Measurements from ENCODE around the gene LSMEM2.
"Not testable (repeated sequence)": the region's sequence is repeated elsewhere in the genome, so short reads cannot be mapped to it uniquely, and the experiment has no call there.

Gene LSMEM2

GRCh38 chr3:50300681-50301254, 21.9 kb downstream of the LSMEM2 start:
- DNase-seq = no peak

GRCh38 chr3:50302095-50303012, 23.5 kb downstream of the LSMEM2 start:
- no peak for DNase-seq

DNA sequence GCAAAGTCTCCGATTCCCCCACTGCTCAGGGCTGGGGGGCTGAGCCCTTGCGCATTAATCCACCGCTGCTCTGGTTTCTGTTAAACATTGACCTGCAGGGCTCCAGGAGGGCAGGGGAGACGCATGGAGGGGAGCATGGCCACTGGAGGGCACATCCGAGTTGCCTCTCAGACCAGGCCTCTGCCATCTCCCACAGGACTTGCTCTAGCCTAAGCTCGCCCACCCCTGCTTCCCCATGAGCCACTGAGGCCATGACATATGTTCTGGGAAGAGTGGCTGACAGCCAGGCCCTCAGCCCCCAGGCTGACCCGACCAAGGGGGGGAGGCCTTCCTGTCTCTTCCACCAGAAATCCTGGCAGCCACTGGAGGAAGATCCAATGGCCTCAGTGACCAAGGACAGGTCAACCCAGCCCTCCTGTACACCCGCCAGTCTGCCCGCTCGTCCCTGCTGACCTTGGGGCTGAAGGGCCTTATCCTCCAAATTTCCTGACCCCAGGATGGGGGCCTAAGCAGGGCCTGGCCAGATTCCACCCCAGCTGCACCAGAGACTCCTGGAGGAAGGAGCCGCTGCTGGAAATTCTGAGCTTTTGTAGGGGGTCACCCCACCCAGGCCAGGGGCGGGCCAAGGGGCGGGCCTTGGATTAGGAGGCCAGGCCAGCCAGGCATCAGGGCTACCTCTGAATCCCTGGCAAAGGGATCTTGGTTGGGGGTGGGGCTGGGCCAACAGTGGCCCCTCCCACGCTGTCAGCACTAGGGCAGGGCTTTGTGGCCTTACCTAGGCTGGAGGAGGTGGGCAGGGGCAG, 24.3 kb downstream of the LSMEM2 start, which contains the start of gene HYAL1:
TSS of gene HYAL1 (minus strand) at position 562 of the 803 bp plus-strand sequence. CDS start 618 bp downstream, outside the sequence.
- DNase-seq = no peak

DNA sequence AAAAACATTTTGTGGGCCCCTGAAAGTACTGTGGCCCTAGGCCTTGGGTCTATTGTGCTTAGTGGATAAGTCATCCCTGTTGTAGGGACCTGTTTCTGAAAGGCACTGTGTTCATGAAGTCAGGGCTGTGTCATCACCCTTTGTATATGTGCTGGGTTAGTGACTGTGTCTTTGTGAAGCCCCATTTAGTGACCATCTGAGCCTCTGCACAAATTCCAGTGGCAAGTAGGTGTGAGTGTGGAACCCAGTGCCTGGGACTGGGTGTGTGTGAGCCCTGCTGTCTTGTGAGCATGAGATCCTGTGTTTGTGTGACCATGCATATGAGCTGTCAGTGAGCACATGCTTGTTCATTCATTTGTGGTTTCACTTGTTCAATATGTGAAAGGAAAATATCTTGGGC, 25.7 kb downstream of the LSMEM2 start:
- no peak for DNase-seq

- not testable (repeated sequence) for DNase-seq
These were observed 33.2 kb downstream of the LSMEM2 start for GRCh38 chr3:50312041-50312440.

DNA sequence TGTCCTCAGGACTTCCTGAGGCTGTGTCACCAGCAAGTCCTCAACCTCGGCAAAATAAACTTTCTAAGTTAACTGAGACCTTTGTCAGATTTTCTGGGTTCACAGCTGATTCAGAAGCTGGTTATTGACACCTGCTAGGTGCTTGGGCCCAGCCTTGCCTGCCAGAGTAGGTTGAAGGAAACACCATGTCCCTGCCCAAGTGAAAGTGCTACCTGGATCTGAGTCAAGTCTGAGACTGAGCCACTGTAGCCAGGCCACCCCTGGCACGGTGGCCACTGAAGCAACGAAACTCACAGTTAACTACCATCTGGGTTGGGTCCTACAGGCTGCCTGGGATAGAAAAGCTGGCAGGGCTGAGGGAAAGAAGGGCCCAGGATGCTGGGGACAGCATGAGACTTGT, 35.5 kb downstream of the LSMEM2 start:
- DNase-seq = no peak

- DNase-seq = no peak
These were observed 35.9 kb downstream of the LSMEM2 start for GRCh38 chr3:50314816-50315215.

DNA sequence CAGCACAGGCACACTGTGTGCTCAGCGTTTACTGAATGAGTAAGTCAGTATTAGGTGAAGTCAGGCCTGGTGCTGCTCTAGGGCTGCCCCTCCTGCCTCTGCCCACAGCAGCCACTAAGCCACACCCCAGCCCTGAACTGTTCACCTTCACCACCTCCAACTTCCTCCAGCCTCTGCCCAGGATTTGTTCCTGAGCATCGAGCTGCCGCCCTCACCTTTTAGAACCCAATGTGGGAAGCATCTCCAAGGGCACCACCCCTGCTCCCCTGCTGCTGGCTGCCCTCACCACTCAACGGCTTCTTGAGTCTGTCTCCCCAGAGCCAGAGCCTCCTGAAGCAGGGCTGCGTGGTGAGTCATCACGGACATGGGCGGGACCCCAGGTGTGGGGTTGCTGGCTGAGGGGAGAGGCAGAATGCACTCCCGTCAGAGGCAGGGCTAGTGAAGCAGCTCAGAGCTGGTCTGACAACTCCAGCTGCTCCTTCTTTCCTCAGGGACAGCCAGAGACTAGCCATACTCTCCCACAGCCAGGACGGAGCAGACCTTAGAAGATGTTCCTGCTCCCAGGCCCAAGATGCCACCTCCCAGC, 37.9 kb downstream of the LSMEM2 start:
- peak; percentile 82 for DNase-seq

DNA sequence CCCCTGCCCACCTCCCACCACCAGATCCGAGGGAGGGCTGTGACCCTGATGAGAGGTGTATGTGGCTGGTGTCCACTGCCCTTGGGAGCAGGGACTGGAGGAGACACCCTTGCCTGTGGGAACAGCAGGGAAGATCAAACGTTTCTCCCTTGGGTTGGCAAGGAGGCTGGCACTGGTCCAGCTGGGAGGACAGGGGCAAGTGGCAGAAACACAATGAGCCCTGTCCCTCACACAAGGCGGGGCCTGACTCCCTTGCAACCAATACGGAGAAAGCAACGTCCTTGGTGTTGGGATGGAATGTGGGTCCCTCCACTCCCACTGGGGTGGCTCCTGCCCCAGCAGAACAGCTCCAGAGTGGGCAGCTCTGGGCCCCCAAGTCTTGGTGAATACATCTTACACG, 38.4 kb downstream of the LSMEM2 start:
- no peak for DNase-seq

DNA sequence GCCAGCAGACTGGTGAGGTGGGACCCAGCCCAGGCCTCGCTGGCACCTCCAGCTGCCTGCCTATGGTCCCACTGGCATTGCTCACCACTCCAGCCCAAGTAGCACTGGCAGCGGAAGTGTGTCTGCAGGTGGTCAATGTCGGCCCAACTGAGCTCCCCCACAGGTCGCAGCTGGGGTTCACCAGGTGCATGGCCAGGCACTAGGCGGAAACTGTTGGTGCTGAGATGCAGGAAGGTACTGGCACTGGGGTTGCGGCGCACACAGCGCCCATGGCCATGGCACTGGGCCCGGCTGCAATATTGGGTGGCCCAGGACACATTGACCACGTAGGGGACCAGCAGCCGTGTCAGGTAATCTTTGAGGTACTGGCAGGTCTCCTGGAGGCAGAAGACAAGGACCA, 39.3 kb downstream of the LSMEM2 start:
- no peak for DNase-seq

DNA sequence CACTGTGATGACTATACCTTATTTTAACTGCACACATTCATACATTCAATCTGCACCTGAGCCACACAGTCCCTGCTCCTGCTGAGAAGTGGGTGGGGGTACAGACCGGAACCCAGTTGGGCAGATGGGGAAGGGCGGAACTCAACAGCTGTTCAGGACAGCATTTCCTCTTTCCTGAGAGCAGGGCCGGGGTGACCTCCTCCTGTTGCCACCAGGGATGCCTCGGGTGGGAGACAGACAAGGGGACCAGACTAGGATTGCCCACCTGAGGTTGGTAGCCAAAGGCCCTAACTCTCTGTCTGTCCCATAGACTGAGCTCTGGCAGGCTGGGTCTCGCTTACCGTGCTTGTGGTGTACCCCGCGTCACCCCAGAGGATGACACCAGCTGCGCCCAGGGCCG, 39.7 kb downstream of the LSMEM2 start:
- no peak for DNase-seq

GRCh38 chr3:50319181-50319893, 40.5 kb downstream of the LSMEM2 start:
- no peak for DNase-seq

DNA sequence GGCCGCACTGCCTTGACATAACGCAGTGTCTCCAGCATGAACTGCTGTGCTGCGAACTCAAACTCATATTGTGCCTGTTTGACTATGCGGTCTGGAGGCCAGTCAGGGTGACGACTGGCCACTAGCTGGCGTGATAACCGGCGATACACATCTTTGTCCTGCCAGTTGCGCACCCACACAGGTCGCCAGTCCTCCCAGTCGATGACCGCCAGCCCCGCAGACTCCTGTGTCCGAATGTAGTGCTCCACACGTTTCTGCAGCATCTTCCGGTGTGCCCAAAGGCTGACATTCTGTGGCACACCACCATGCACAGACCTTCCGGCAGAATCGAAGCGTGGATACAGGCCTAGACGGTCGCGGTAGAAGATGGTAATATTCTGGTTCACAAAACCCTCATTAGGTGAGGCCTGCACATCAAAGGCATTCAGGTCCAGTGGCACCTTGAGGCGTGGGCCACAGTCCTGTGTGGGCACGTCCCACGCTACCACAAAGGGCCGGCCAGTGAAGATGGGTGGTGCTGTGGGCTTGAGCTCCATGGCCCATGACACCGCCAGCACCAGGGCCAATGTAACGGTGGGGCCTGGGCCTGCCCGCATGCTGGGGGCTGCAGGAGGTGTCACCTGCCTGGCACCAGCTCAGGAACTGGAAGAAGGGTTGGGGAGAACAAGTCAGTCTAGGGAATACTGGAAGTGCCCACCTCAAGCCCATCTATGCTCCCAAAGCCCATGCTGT, 41.2 kb downstream of the LSMEM2 start:
- no peak for DNase-seq

DNA sequence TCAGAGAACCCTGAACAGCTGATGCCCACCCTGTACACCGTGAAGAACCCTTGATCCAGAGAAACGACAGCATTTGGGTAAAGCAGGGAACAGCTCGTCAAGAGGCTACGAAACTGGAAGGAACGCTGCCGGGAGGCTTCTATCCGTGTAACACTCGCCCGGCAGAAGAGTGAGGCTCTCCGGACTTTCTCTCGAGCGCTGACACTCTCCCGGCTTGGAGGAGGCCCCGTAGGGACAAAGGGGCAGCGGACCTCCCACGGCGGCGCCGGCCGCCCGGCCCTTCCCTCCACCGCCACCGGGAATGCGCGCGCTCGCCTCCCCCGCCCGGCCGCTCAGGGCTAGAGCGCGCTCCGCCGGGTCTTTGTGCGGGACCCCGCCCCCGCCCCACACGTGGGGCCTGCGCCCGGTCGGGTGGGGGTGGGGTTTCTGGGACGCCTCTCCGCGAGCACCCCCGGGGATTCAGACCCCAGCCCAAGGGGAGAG, 42.0 kb downstream of the LSMEM2 start:
- no peak for DNase-seq

DNA sequence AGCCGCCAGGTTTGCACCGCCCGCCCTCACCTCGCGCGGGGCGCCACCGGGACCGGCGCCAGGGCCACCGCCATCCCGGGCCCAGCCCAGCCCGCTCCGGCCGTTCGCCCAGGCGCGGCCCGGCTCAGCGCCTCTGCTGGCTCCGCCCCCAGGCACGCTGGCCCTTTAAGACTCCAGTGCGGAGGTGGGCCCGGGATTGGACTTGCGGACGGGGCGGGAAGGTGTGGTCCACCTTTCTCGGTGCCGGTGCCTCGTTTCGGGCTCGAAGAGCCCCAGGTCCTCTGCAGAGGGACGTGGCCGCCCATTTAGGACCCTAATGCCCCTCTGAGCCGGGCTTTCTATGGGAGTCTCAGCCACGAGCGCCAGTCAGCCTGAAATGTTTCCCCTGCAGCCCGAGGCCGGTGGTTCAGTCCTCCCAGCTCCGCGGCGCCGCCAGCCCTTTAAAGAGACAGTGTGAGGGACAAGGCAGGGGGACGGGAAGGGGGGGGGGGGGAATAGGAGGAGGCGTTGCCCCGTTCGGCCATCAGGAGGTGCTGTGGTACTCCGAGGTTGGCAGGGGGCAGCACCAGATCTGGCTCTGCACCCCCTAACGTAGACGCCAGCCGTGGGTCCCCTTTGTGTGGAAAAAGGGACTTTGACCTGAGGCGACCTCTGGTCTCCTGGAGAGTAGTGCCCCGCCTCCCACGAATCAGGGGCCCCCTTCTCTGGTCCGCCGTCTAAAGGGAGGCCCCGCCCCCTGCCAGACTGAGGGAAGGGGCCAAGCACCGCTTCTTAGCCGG, 42.6 kb downstream of the LSMEM2 start:
- peak; percentile 81 for DNase-seq

GRCh38 chr3:50322115-50322385, 43.2 kb downstream of the LSMEM2 start:
- no peak for DNase-seq

- DNase-seq = no peak
These were observed 43.7 kb downstream of the LSMEM2 start, which contains the start of gene HYAL2 for GRCh38 chr3:50322386-50323091. TSS of gene HYAL2 (minus strand) at chr3:50322745. CDS start at chr3:50320489, 2,256 bp downstream.

DNA sequence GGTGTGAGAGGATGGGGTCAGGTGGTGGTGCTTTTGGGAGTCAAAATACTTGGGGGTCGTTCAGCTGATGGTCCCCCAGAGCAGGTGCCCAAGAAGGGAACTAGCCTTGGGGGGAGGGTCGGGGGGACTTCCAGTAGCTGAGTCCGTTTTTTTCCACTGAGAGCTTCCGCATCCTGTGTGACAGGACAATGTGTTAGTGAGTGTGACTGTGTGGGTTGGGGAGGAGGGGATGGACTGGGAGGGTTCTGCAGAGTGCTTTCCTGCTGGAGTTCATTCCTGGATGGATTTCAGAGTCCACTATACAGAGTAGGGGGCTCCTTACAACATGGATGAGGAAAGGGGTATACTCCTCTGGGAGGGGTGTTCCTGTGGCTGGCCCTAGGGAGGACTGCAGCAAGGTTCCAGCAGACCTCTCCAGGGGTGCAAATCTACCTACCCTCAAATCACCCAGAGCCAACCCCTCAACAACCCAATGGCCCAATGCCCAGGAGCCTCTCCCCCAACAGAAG, 44.3 kb downstream of the LSMEM2 start:
- no peak for DNase-seq

DNA sequence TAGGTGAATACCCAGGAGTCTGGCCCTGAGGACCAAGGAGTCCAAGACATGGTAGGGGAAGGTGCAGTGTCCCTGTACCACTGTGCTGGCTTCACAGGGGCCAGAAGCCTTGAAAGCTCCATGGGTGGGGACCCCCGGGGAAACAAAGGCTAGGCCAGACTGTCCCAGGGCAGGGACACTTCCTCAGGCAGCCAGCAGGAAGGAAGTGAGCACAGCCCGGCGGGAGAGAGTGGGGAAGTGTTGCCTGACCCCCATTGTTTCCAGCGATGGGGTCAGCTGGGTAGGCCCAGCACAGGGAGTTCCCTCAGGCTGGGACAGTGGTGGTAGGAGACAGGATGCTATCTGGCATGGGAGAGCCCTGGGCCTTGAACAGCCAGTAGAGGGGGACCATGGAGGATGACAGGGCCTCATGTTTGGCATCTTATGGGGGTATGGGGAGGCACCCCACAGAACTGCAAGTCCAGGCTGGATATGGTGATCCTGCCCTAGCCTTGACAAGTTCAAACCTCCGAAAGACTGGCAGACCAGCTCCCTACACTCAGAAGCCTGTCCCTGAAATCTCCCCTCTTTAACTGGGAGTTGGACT, 44.8 kb downstream of the LSMEM2 start:
- DNase-seq = no peak
